ENCODE measurements around the gene DPM2. TPM values are rescaled to one million over a fixed set of nuclear protein-coding genes. Genes with fewer than 3 reads are reported as not detected.

Gene DPM2
- total and polyA plus RNA-seq, 2 of the 4 experiments (the other 2 are of a cell fraction) = 10.8 to 60.6 TPM

- no TSS peak for BruUV-seq (replicated peaks)
- H3K14ac ChIP-seq (replicated peaks; ENCODE audit: low read depth, low read length) = no peak overlapping the region
- H2BK5ac ChIP-seq (ENCODE audit: low read depth, low read length, poor library complexity, severe bottlenecking) = no peak overlapping the region
- H4K5ac ChIP-seq (ENCODE audit: low read depth, low read length) = no peak overlapping the region
- dilution Hi-C loops (cut with HindIII; ENCODE audit: low sequenced_read_pairs, unreplicated experiment) = no loop called here
- H2AK9ac ChIP-seq (replicated peaks; ENCODE audit: low read depth, low read length, poor library complexity) = no peak overlapping the region
- no peak overlapping the region for H2AK5ac ChIP-seq (ENCODE audit: low read depth, low read length)
- WGBS, 2 experiments (ENCODE audit: extremely low coverage in 2 of 2, insufficient read length in 1 of 2) = no CpG with 5 or more reads among the region's 4 CpGs
- H3K9me3 ChIP-seq (ENCODE audit: control insufficient read depth, insufficient read depth, low read length) = no peaks in the 10 kb centered on the region; the same call in 1 of the 2 replicates
- TF ChIP-seq MAZ (IDR thresholded peaks at IDR 0.05; ENCODE audit: borderline replicate concordance, low read depth, low read length) = no peak
- TF ChIP-seq RCOR1 (IDR thresholded peaks at IDR 0.05; ENCODE audit: insufficient replicate concordance, low read length) = no peak
- no peak for TF ChIP-seq BHLHE40 (IDR thresholded peaks at IDR 0.05; ENCODE audit: low read depth, low read length)
- H3K18ac ChIP-seq (ENCODE audit: low read depth, low read length) = no peak overlapping the region
- no peak overlapping the region for H4K8ac ChIP-seq (ENCODE audit: low read depth in 2 of 2, low read length in 2 of 2)
- H3K23ac ChIP-seq (ENCODE audit: low read depth, low read length) = no peak overlapping the region
- DNase-seq (no peak), ATAC-seq (ENCODE audit: low read depth) (no peak)
- H4K20me1 ChIP-seq (ENCODE audit: insufficient read depth, low read length) = peaks cover 17% of the 10 kb centered on the region
- H2BK20ac ChIP-seq (ENCODE audit: low read depth, low read length) = no peak overlapping the region
- no peak overlapping the region for H3K4me3 ChIP-seq (ENCODE audit: insufficient read depth, low read depth, low read length)
- no peak overlapping the region for H3K27ac ChIP-seq (ENCODE audit: insufficient read depth, low read length)
- CTCF ChIA-PET = no interaction called here
- H3K56ac ChIP-seq (ENCODE audit: extremely low read depth, insufficient read depth, low read length) = no peak overlapping the region
- H3K36me3 ChIP-seq (ENCODE audit: control insufficient read depth, insufficient read depth, low read length) = no peaks in the 10 kb centered on the region
- H3K4ac ChIP-seq (ENCODE audit: low read depth, low read length) = no peak overlapping the region
- peaks cover 7% of the 10 kb centered on the region for H3K9me1 ChIP-seq (ENCODE audit: insufficient read depth, low read length)
- no peak overlapping the region for H2BK15ac ChIP-seq (ENCODE audit: low read depth, low read length)
- POLR2A ChIA-PET (ENCODE audit: unreplicated experiment) = no interaction called here
- intact Hi-C loops (cut with micrococcal nuclease) = no loop called here
- no peak overlapping the region for H3K4me2 ChIP-seq (ENCODE audit: low read depth, low read length)
- H2BK120ac ChIP-seq (ENCODE audit: low read depth, low read length) = no peak overlapping the region
- H3K27me3 ChIP-seq (ENCODE audit: control insufficient read depth, insufficient read depth, low read length) = no peaks in the 10 kb centered on the region
- H3K79me1 ChIP-seq (ENCODE audit: low read depth in 1 of 2, low read length in 2 of 2) = peaks cover 26 to 78% of the 10 kb centered on the region in 2 experiments
- in situ Hi-C loops (cut with MboI; ENCODE audit: low sequenced_read_pairs) = loop anchor here (5.0 kb wide), 1 partner anchor 73 kb away; no protein-coding TSS in a partner anchor
- H2AFZ ChIP-seq (replicated peaks; ENCODE audit: low read length, poor library complexity) = no peak overlapping the region
- H3K9ac ChIP-seq (ENCODE audit: low read depth, low read length) = no peak overlapping the region
- no peak overlapping the region for H4K91ac ChIP-seq (ENCODE audit: insufficient read depth, low read depth, low read length)
- peaks cover 20% of the 10 kb centered on the region for H3K4me1 ChIP-seq (ENCODE audit: control insufficient read depth, insufficient read depth, low read length)
Observed at GRCh38 chr9:127959398-127959797, 21.7 kb upstream of the DPM2 start.

All from IMR-90 (cell line).